SU-DHL-6 (cell line): ENCODE data around the gene UBTD2.

Experiments used
- H2AFZ ChIP-seq: fragments of 200-600 bp; sonication (generic); 2 replicates; pipeline ENCODE4 v1.6.1; 2014; ENCODE audit warnings: low read depth, mild to moderate bottlenecking, moderate library complexity, mixed read lengths, antibody characterized with exemption, low read length; ENCODE audit not compliant: severe bottlenecking
- H3F3A ChIP-seq: fragments of 200-600 bp; shearing (Covaris generic); 2 replicates; pipeline ENCODE4 v1.6.0; 2016; ENCODE audit warnings: antibody characterized with exemption, mild to moderate bottlenecking; ENCODE audit not compliant: insufficient read depth
- H3K27ac ChIP-seq: fragments of 200-600 bp; sonication (generic); 2 replicates; pipeline ENCODE4 v1.5.1; 2016; ENCODE audit warnings: low read depth, mild to moderate bottlenecking, low read length, moderate library complexity, mixed read lengths
- H3K27me3 ChIP-seq: fragments of 200-600 bp; sonication (generic), shearing (Covaris generic); 2 replicates; pipeline ENCODE4 v1.6.0; 2014; ENCODE audit warnings: mild to moderate bottlenecking, low read length
- H3K36me3 ChIP-seq: fragments of 200-600 bp; sonication (generic); 2 replicates; pipeline ENCODE4 v1.6.1; 2014; ENCODE audit warnings: mild to moderate bottlenecking, low read length, mixed read lengths
- H3K4me2 ChIP-seq: fragments of 300-600, 200-600 bp; shearing (Covaris generic), sonication (generic); 2 replicates; pipeline ENCODE4 v1.6.0; 2014; ENCODE audit warnings: low read length, low read depth, mild to moderate bottlenecking; ENCODE audit not compliant: poor library complexity, severe bottlenecking
- H3K4me3 ChIP-seq: fragments of 200-600 bp; sonication (generic); 2 replicates; pipeline ENCODE4 v1.5.1; 2014; ENCODE audit warnings: antibody characterized with exemption, low read length, mild to moderate bottlenecking, mixed read lengths; ENCODE audit not compliant: insufficient read depth, poor library complexity, severe bottlenecking
- H3K79me2 ChIP-seq: fragments of 200-600 bp; sonication (generic); 2 replicates; pipeline ENCODE4 v1.6.1; 2014; ENCODE audit warnings: mild to moderate bottlenecking, low read length, moderate library complexity; ENCODE audit not compliant: insufficient read depth
- H3K9ac ChIP-seq: fragments of 200-600 bp; sonication (generic); 2 replicates; pipeline ENCODE4 v1.7.0; 2014; ENCODE audit warnings: mild to moderate bottlenecking, low read length
- H3K9me2 ChIP-seq: fragments of 200-600 bp; sonication (generic); replicated peaks from 2 replicates; pipeline ENCODE4 v1.6.1; 2014; ENCODE audit warnings: low read length; ENCODE audit not compliant: insufficient read depth
- H3K9me3 ChIP-seq: fragments of 200-600 bp; sonication (generic); 2 replicates; pipeline ENCODE4 v1.6.1; 2014; ENCODE audit warnings: low read length, mixed read lengths; ENCODE audit not compliant: insufficient read depth
- H4K20me1 ChIP-seq: fragments of 200-600 bp; sonication (generic); 2 replicates; pipeline ENCODE4 v1.6.1; 2014; ENCODE audit warnings: low read depth, mild to moderate bottlenecking, antibody characterized with exemption, low read length, moderate library complexity, mixed read lengths
- EZH2phosphoT487 ChIP-seq: fragments of 200-600 bp; sonication (generic), shearing (Covaris generic); conservative IDR thresholded peaks from 2 replicates; pipeline ENCODE4 v1.6.1; 2018; ENCODE audit warnings: mild to moderate bottlenecking, antibody characterized with exemption, low read length, moderate library complexity, mixed read lengths
- TF ChIP-seq, protein P1 (sequence below): fragments of 200-600 bp; sonication (generic); IDR thresholded peaks from one replicate; pipeline ENCODE4 v1.5.1; 2017; ENCODE audit warnings: antibody characterized with exemption, mild to moderate bottlenecking, low read length, moderate library complexity; ENCODE audit not compliant: insufficient read depth, poor library complexity, severe bottlenecking

The UBTD2 gene

GRCh38 chr5:172252501-172252900, 31.1 kb downstream of the UBTD2 start:
- Histone ChIP-seq H3K36me3 (0 out of 2 replicates have a peak, but pooled peaks cover 4% of the 10 kb centered on the region), H4K20me1 (no peaks in the 10 kb centered on the region), H3K79me2 (peaks cover 29% of the 10 kb centered on the region; the same call in 1 of the 2 replicates)

GRCh38 chr5:172251419-172251818, 32.1 kb downstream of the UBTD2 start:
- Histone ChIP-seq H3K9ac (no peak overlapping the region), H3K9me2 (no peaks in the 10 kb centered on the region), H3K27ac (no peak overlapping the region), H3K9me3 (peaks cover 9% of the 10 kb centered on the region; the same call in 1 of the 2 replicates), H3K27me3 (no peaks in the 10 kb centered on the region), H4K20me1 (no peaks in the 10 kb centered on the region), H3K36me3 (0 out of 2 replicates have a peak, but pooled peaks cover 4% of the 10 kb centered on the region), H3K79me2 (peaks cover 36% of the 10 kb centered on the region), H3K4me3 (no peak overlapping the region), H3K4me2 (no peak overlapping the region), H2AFZ (no peak overlapping the region), H3F3A (no peaks in the 10 kb centered on the region)
- TF ChIP-seq EZH2phosphoT487: no peak
- TF ChIP-seq, protein P1, sequence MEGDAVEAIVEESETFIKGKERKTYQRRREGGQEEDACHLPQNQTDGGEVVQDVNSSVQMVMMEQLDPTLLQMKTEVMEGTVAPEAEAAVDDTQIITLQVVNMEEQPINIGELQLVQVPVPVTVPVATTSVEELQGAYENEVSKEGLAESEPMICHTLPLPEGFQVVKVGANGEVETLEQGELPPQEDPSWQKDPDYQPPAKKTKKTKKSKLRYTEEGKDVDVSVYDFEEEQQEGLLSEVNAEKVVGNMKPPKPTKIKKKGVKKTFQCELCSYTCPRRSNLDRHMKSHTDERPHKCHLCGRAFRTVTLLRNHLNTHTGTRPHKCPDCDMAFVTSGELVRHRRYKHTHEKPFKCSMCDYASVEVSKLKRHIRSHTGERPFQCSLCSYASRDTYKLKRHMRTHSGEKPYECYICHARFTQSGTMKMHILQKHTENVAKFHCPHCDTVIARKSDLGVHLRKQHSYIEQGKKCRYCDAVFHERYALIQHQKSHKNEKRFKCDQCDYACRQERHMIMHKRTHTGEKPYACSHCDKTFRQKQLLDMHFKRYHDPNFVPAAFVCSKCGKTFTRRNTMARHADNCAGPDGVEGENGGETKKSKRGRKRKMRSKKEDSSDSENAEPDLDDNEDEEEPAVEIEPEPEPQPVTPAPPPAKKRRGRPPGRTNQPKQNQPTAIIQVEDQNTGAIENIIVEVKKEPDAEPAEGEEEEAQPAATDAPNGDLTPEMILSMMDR: no peak

More at GRCh38 chr5:172252501-172252900, 31.1 kb downstream of the UBTD2 start:
- Histone ChIP-seq H3K27ac (no peak overlapping the region), H3K9me3 (peaks cover 9% of the 10 kb centered on the region; the same call in 1 of the 2 replicates), H3K4me2 (no peak overlapping the region), H3F3A (no peaks in the 10 kb centered on the region), H3K27me3 (no peaks in the 10 kb centered on the region), H3K9ac (no peak overlapping the region), H3K9me2 (no peaks in the 10 kb centered on the region), H2AFZ (no peak overlapping the region), H3K4me3 (no peak overlapping the region)
- TF ChIP-seq, protein P1: no peak
- no peak for TF ChIP-seq EZH2phosphoT487

- Histone ChIP-seq H2AFZ (no peak overlapping the region), H3K9me3 (peaks cover 9% of the 10 kb centered on the region; the same call in 1 of the 2 replicates), H3F3A (no peaks in the 10 kb centered on the region), H3K4me2 (no peak overlapping the region), H3K9ac (no peak overlapping the region), H3K4me3 (no peak overlapping the region), H3K36me3 (0 out of 2 replicates have a peak, but pooled peaks cover 4% of the 10 kb centered on the region), H3K9me2 (no peaks in the 10 kb centered on the region), H3K27me3 (no peaks in the 10 kb centered on the region), H4K20me1 (no peaks in the 10 kb centered on the region), H3K79me2 (peaks cover 57% of the 10 kb centered on the region), H3K27ac (no peak overlapping the region)
- no peak for TF ChIP-seq EZH2phosphoT487
- TF ChIP-seq, protein P1: no peak
These were observed 34.9 kb downstream of the UBTD2 start for GRCh38 chr5:172248637-172249036.
